ENCODE data around the gene PHAF1. TPM values are rescaled to one million over a fixed set of nuclear protein-coding genes. Genes with fewer than 3 reads are reported as not detected.
A peak's percentile ranks its signal among the peaks of the same experiment; 100 is the strongest.

The PHAF1 gene
- polyA plus RNA-seq, 4 donors: 5.9 to 13.6 (median 8.7) TPM

- 73 to 86% (median 81%) methylated on average over 16 to 18 of the region's 18 CpGs for WGBS, 3 donors
- Histone ChIP-seq H3K36me3 (ENCODE audit: control insufficient read depth in 3 of 3, insufficient read depth in 2 of 3, low read depth in 1 of 3, low read length in 3 of 3) (peaks cover 0 to 4% (median 0%) of the 10 kb centered on the region in 3 donors), H3K4me3 (ENCODE audit: low read depth in 1 of 3, low read length in 3 of 3) (peak overlapping the region; percentile 32 to 95 (median 94)), H3K27me3 (ENCODE audit: control insufficient read depth in 3 of 3, insufficient read depth in 3 of 3, low read length in 3 of 3) (no peaks in the 10 kb centered on the region), H3K27ac (ENCODE audit: low read depth in 1 of 3, low read length in 2 of 3) (peak overlapping the region; percentile 63 to 91 (median 78)), H3K9me3 (ENCODE audit: control insufficient read depth in 2 of 2, insufficient read depth in 1 of 2, low read depth in 1 of 2, low read length in 1 of 2) (no peaks in the 10 kb centered on the region), H3K4me1 (ENCODE audit: control insufficient read depth in 3 of 3, insufficient read depth in 2 of 3, low read depth in 1 of 3, low read length in 2 of 3) (peaks cover 4 to 16% (median 11%) of the 10 kb centered on the region in 3 donors)
- FAIRE-seq: no peak
- no peak for DNase-seq
Measured at GRCh38 chr16:67108931-67109406, 772 bp upstream of the PHAF1 start.

DNA sequence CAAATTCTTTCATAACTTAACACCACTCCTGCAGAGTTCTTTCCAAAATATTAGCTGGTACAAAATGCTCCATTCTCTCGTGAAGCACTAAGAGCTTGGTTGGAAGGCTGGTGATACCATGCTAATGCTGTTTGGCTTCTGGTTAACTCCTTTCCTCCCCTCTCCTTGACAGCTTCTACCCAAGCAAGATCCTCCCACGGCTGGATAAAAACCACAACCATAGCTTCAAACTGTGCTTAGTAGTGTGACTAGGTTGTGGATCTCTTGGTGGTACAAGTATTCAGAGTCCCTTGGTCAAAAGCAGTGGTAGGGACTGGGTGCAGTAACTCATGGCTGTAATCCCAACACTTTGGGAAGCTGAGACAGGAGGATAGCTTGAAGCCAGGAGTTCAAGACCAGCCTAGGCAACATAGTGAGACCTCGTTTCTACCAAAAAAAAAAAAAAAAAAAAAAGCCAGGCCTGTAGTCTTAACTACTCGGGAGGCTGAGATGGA, 2.3 kb downstream of the PHAF1 start:
- no peak overlapping the region for H3K4me3 ChIP-seq (ENCODE audit: low read depth in 1 of 3, low read length in 3 of 3)
- H3K27me3 ChIP-seq (ENCODE audit: control insufficient read depth in 3 of 3, insufficient read depth in 3 of 3, low read length in 3 of 3): no peaks in the 10 kb centered on the region
- WGBS, 3 donors: 78 to 86% (median 78%) methylated on average over 4 of the region's 4 CpGs
- peaks cover 0 to 13% (median 0%) of the 10 kb centered on the region in 3 donors for H3K36me3 ChIP-seq (ENCODE audit: control insufficient read depth in 3 of 3, insufficient read depth in 2 of 3, low read depth in 1 of 3, low read length in 3 of 3)
- H3K4me1 ChIP-seq (ENCODE audit: control insufficient read depth in 3 of 3, insufficient read depth in 2 of 3, low read depth in 1 of 3, low read length in 2 of 3): peaks cover 4 to 16% (median 11%) of the 10 kb centered on the region in 3 donors
- H3K9me3 ChIP-seq (ENCODE audit: control insufficient read depth in 2 of 2, insufficient read depth in 1 of 2, low read depth in 1 of 2, low read length in 1 of 2): no peaks in the 10 kb centered on the region
- FAIRE-seq: no peak
- no peak for DNase-seq
- no peak overlapping the region for H3K27ac ChIP-seq (ENCODE audit: low read depth in 1 of 3, low read length in 2 of 3)

- DNase-seq (peak in 1 of 2 donors; percentile 35), FAIRE-seq (no peak)
- Histone ChIP-seq H3K27ac (ENCODE audit: low read depth in 1 of 3, low read length in 2 of 3) (no peak overlapping the region), H3K4me1 (ENCODE audit: control insufficient read depth in 3 of 3, insufficient read depth in 2 of 3, low read depth in 1 of 3, low read length in 2 of 3) (peaks cover 4 to 16% (median 11%) of the 10 kb centered on the region in 3 donors), H3K36me3 (ENCODE audit: control insufficient read depth in 3 of 3, insufficient read depth in 2 of 3, low read depth in 1 of 3, low read length in 3 of 3) (peaks cover 0 to 13% (median 0%) of the 10 kb centered on the region in 3 donors), H3K4me3 (ENCODE audit: low read depth in 1 of 3, low read length in 3 of 3) (no peak overlapping the region), H3K27me3 (ENCODE audit: control insufficient read depth in 3 of 3, insufficient read depth in 3 of 3, low read length in 3 of 3) (no peaks in the 10 kb centered on the region), H3K9me3 (ENCODE audit: control insufficient read depth in 2 of 2, insufficient read depth in 1 of 2, low read depth in 1 of 2, low read length in 1 of 2) (no peaks in the 10 kb centered on the region)
- 22 to 66% (median 42%) methylated on average over 4 of the region's 4 CpGs for WGBS, 3 donors
Measured at GRCh38 chr16:67112591-67113399, 3.1 kb downstream of the PHAF1 start.

GRCh38 chr16:67114793-67115192, 5.1 kb downstream of the PHAF1 start:
- Histone ChIP-seq H3K27me3 (ENCODE audit: control insufficient read depth in 3 of 3, insufficient read depth in 3 of 3, low read length in 3 of 3) (no peaks in the 10 kb centered on the region), H3K9me3 (ENCODE audit: control insufficient read depth in 2 of 2, insufficient read depth in 1 of 2, low read depth in 1 of 2, low read length in 1 of 2) (no peaks in the 10 kb centered on the region), H3K36me3 (ENCODE audit: control insufficient read depth in 3 of 3, insufficient read depth in 2 of 3, low read depth in 1 of 3, low read length in 3 of 3) (peaks cover 0 to 16% (median 0%) of the 10 kb centered on the region in 3 donors), H3K4me3 (ENCODE audit: low read depth in 1 of 3, low read length in 3 of 3) (no peak overlapping the region), H3K27ac (ENCODE audit: low read depth in 1 of 3, low read length in 2 of 3) (no peak overlapping the region), H3K4me1 (ENCODE audit: control insufficient read depth in 3 of 3, insufficient read depth in 2 of 3, low read depth in 1 of 3, low read length in 2 of 3) (peaks cover 2 to 11% (median 10%) of the 10 kb centered on the region in 3 donors)
- FAIRE-seq (no peak), DNase-seq (no peak)
- WGBS, 3 donors: 81 to 85% (median 84%) methylated on average over 2 of the region's 2 CpGs

GRCh38 chr16:67115639-67116038, 5.9 kb downstream of the PHAF1 start:
- Histone ChIP-seq H3K4me1 (ENCODE audit: control insufficient read depth in 3 of 3, insufficient read depth in 2 of 3, low read depth in 1 of 3, low read length in 2 of 3) (peaks cover 2 to 8% (median 8%) of the 10 kb centered on the region in 3 donors), H3K27ac (ENCODE audit: low read depth in 1 of 3, low read length in 2 of 3) (no peak overlapping the region), H3K36me3 (ENCODE audit: control insufficient read depth in 3 of 3, insufficient read depth in 2 of 3, low read depth in 1 of 3, low read length in 3 of 3) (peaks cover 0 to 14% (median 0%) of the 10 kb centered on the region in 3 donors), H3K4me3 (ENCODE audit: low read depth in 1 of 3, low read length in 3 of 3) (no peak overlapping the region), H3K27me3 (ENCODE audit: control insufficient read depth in 3 of 3, insufficient read depth in 3 of 3, low read length in 3 of 3) (no peaks in the 10 kb centered on the region), H3K9me3 (ENCODE audit: control insufficient read depth in 2 of 2, insufficient read depth in 1 of 2, low read depth in 1 of 2, low read length in 1 of 2) (no peaks in the 10 kb centered on the region)
- FAIRE-seq (no peak), DNase-seq (no peak)
- WGBS, 3 donors: 85 to 89% (median 86%) methylated on average over 7 of the region's 7 CpGs

DNA sequence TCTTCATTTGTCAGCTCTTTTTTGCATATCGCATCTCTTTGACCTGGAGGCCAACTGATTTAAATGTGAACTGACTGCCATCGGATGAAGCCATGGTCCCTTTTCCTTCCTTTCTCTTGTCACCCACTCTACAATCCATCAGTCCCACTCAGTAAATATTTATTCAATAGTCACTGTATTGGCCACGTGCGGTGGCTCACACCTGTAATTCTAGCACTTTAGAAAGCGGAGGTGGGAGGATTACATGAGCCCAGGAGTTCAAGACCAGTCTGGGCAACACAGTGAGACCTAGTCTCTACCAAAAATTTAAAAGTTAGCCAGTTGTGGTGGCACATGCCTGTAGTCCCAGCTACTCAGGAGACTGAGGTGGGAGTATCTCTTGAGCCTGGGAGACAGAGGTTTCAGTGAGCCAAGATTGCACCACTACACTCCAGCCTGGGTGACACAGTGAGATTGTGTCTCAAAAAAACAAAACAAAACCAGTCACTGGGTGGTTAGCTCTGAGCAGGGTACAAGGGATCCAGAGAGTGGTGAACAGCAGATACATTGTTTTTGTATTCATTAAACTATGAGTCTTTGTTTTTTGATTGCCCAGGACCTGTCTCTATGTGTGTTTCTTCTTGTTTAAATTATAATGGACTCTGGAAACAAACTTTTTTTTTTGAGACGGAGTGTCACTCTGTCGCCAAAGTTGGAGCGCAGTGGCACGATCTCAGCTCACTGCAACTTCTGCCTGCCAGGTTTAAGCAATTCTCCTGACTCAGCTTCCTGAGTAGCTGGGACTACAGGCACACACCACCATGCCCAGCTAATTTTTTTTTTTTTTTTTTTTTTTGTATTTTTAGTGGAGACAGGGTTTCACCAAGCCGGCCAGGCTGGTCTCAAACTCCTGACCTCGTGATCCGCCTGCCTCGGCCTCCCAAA, 6.9 kb downstream of the PHAF1 start:
- WGBS, 3 donors: 85 to 93% (median 89%) methylated on average over 13 of the region's 13 CpGs
- DNase-seq (no peak), FAIRE-seq (no peak)
- H3K27ac ChIP-seq (ENCODE audit: low read depth in 1 of 3, low read length in 2 of 3): no peak overlapping the region
- no peaks in the 10 kb centered on the region for H3K27me3 ChIP-seq (ENCODE audit: control insufficient read depth in 3 of 3, insufficient read depth in 3 of 3, low read length in 3 of 3)
- no peak overlapping the region for H3K4me3 ChIP-seq (ENCODE audit: low read depth in 1 of 3, low read length in 3 of 3)
- H3K4me1 ChIP-seq (ENCODE audit: control insufficient read depth in 3 of 3, insufficient read depth in 2 of 3, low read depth in 1 of 3, low read length in 2 of 3): peaks cover 0 to 2% (median 0%) of the 10 kb centered on the region in 3 donors
- peaks cover 0 to 18% (median 0%) of the 10 kb centered on the region in 3 donors for H3K36me3 ChIP-seq (ENCODE audit: control insufficient read depth in 3 of 3, insufficient read depth in 2 of 3, low read depth in 1 of 3, low read length in 3 of 3)
- no peaks in the 10 kb centered on the region for H3K9me3 ChIP-seq (ENCODE audit: control insufficient read depth in 2 of 2, insufficient read depth in 1 of 2, low read depth in 1 of 2, low read length in 1 of 2)

GRCh38 chr16:67117716-67118115, 8.0 kb downstream of the PHAF1 start:
- Histone ChIP-seq H3K9me3 (ENCODE audit: control insufficient read depth in 2 of 2, insufficient read depth in 1 of 2, low read depth in 1 of 2, low read length in 1 of 2) (no peaks in the 10 kb centered on the region), H3K4me3 (ENCODE audit: low read depth in 1 of 3, low read length in 3 of 3) (no peak overlapping the region), H3K4me1 (ENCODE audit: control insufficient read depth in 3 of 3, insufficient read depth in 2 of 3, low read depth in 1 of 3, low read length in 2 of 3) (no peaks in the 10 kb centered on the region), H3K27me3 (ENCODE audit: control insufficient read depth in 3 of 3, insufficient read depth in 3 of 3, low read length in 3 of 3) (no peaks in the 10 kb centered on the region), H3K36me3 (ENCODE audit: control insufficient read depth in 3 of 3, insufficient read depth in 2 of 3, low read depth in 1 of 3, low read length in 3 of 3) (peaks cover 0 to 28% (median 1%) of the 10 kb centered on the region in 3 donors), H3K27ac (ENCODE audit: low read depth in 1 of 3, low read length in 2 of 3) (no peak overlapping the region)
- FAIRE-seq (no peak), DNase-seq (no peak)
- WGBS, 3 donors: 78 to 91% (median 88%) methylated on average over 9 of the region's 9 CpGs

DNA sequence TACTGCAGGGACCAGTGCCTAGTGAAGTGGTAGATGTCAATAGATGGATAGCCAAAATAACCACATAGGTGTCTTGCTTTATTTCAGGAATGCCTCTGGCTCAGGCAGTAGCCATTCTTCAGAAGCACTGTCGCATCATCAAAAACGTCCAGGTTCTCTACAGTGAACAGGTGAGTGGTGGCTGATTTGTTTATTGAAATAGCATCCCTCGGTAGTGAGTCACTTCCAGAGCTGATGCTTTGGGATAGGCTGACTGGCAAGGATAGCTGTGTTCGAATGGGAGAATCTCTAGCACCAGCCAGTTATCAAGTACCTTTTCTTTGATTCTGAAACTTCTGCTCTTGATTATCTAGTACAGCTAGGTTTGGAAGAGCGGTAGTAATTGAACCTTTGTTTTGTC, 10.3 kb downstream of the PHAF1 start:
- no peak overlapping the region for H3K4me3 ChIP-seq (ENCODE audit: low read depth in 1 of 3, low read length in 3 of 3)
- H3K27me3 ChIP-seq (ENCODE audit: control insufficient read depth in 3 of 3, insufficient read depth in 3 of 3, low read length in 3 of 3): no peaks in the 10 kb centered on the region
- no peaks in the 10 kb centered on the region for H3K4me1 ChIP-seq (ENCODE audit: control insufficient read depth in 3 of 3, insufficient read depth in 2 of 3, low read depth in 1 of 3, low read length in 2 of 3)
- no peak overlapping the region for H3K27ac ChIP-seq (ENCODE audit: low read depth in 1 of 3, low read length in 2 of 3)
- FAIRE-seq (no peak), DNase-seq (no peak)
- 81 to 87% (median 83%) methylated on average over 5 of the region's 5 CpGs for WGBS, 3 donors
- H3K36me3 ChIP-seq (ENCODE audit: control insufficient read depth in 3 of 3, insufficient read depth in 2 of 3, low read depth in 1 of 3, low read length in 3 of 3): peaks cover 0 to 40% (median 9%) of the 10 kb centered on the region in 3 donors
- H3K9me3 ChIP-seq (ENCODE audit: control insufficient read depth in 2 of 2, insufficient read depth in 1 of 2, low read depth in 1 of 2, low read length in 1 of 2): no peaks in the 10 kb centered on the region

Data from small intestine (tissue), 7 donors.